GM12875 (cell line): Measurements from ENCODE around the gene ARCN1.
"Not testable (repeated sequence)": the region's sequence is repeated elsewhere in the genome, so short reads cannot be mapped to it uniquely, and the experiment has no call there.

Experiments
- H3K4me3 ChIP-seq: one replicate; pipeline ENCODE4 v1.5.1; 2011; ENCODE audit warnings: low read depth, low read length, control low read depth
- CTCF ChIP-seq: IDR thresholded peaks from 2 replicates; pipeline ENCODE4 v1.5.1; 2011; ENCODE audit warnings: low read depth, mild to moderate bottlenecking, control low read depth, inconsistent platforms, low read length, moderate library complexity, borderline replicate concordance; ENCODE audit not compliant: insufficient read depth

Gene ARCN1

GRCh38 chr11:118594984-118595383, 22.8 kb downstream of the ARCN1 start:
- H3K4me3 ChIP-seq: not testable (repeated sequence)
- TF ChIP-seq CTCF: peak; percentile 35; the same call in 1 of the 2 replicates

GRCh38 chr11:118596224-118597146, 24.3 kb downstream of the ARCN1 start:
- no peak for TF ChIP-seq CTCF
- no peak overlapping the region for H3K4me3 ChIP-seq

DNA sequence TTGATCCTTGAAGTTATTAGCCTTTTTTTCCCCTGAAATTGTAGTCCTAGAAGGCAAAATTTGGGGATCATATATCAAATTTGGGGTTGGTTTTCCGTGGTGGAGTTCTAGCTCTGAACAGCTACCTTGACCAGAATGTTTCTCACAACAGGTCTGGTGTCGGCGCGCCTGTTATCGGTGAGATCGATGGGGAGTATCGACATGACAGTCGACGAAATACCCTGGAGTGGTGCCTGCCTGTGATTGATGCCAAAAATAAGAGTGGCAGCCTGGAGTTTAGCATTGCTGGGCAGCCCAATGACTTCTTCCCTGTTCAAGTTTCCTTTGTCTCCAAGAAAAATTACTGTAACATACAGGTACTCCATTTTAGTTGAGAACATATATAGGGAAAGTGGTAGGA, 25.3 kb downstream of the ARCN1 start:
- H3K4me3 ChIP-seq: no peak overlapping the region

GRCh38 chr11:118602331-118602730, 30.1 kb downstream of the ARCN1 start:
- TF ChIP-seq CTCF: no peak

More for the DNA sequence above, 25.3 kb downstream of the ARCN1 start:
- TF ChIP-seq CTCF: no peak

GRCh38 chr11:118603709-118604108, 31.5 kb downstream of the ARCN1 start:
- H3K4me3 ChIP-seq: not testable (repeated sequence)

More at GRCh38 chr11:118602331-118602730, 30.1 kb downstream of the ARCN1 start:
- H3K4me3 ChIP-seq: no peak overlapping the region

DNA sequence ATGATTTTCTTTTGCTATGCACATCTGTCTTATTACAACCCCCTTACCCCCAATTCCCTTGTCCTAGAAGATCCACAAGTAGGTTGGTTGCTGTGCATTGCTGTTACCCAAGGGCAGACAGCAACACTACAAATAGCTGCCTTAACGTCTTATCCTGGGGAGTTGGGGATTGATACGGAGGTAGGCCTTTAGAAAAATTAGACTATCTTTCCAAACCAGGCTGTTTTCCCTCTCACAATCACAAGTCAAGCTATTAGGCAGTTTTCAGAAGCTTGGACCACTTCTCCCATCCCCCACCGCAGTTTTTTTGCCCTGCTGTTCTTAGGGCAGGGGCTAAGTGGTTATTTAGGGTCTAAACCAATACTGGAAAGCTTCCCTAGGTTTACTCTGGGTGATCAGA, 32.4 kb downstream of the ARCN1 start:
- H3K4me3 ChIP-seq: no peak overlapping the region
- no peak for TF ChIP-seq CTCF

GRCh38 chr11:118605116-118605867, 33.1 kb downstream of the ARCN1 start:
- TF ChIP-seq CTCF: no peak
- no peak overlapping the region for H3K4me3 ChIP-seq
